Keratinocyte (primary cell): ENCODE data around the gene GPC3. TPM values are rescaled to one million over a fixed set of nuclear protein-coding genes. Genes with fewer than 3 reads are reported as not detected.

Experiments used
- DNase-seq: peaks from one replicate; pipeline ENCODE4 v3.0.0-alpha.2; 2011; ENCODE audit warnings: low read depth, missing footprints, low spot score
- FAIRE-seq: peaks from 2 replicates; lab custom pipeline; 2011; peaks lifted over from hg19 to GRCh38; lab: Jason Lieb, UNC
- H2AFZ ChIP-seq: 2 replicates; pipeline ENCODE4 v1.6.0; 2012; ENCODE audit warnings: low read length, control low read depth, inconsistent platforms; ENCODE audit not compliant: control insufficient read depth
- H3K27ac ChIP-seq: 2 replicates; pipeline ENCODE4 v1.5.1; 2011; ENCODE audit warnings: low read length; ENCODE audit not compliant: control insufficient read depth, insufficient read depth
- H3K27me3 ChIP-seq: 3 replicates; pipeline ENCODE4 v1.6.0; 2011; ENCODE audit warnings: low read length; ENCODE audit not compliant: control insufficient read depth, insufficient read depth; ENCODE audit errors: extremely low read depth
- H3K36me3 ChIP-seq, 2 experiments: 2 replicates in 1 of 2; 3 replicates in 1 of 2; pipeline ENCODE4 v1.5.1; 2011; ENCODE audit warnings: low read length in 2 of 2, mild to moderate bottlenecking in 1 of 2; ENCODE audit not compliant: control insufficient read depth in 2 of 2, insufficient read depth in 2 of 2; ENCODE audit errors: extremely low read depth in 1 of 2
- H3K4me1 ChIP-seq: 3 replicates; pipeline ENCODE4 v1.5.1; 2011; ENCODE audit warnings: low read length; ENCODE audit not compliant: control insufficient read depth, insufficient read depth; ENCODE audit errors: extremely low read depth
- H3K4me2 ChIP-seq: 3 replicates; pipeline ENCODE4 v1.6.0; 2011; ENCODE audit warnings: low read depth, low read length; ENCODE audit not compliant: control insufficient read depth, insufficient read depth; ENCODE audit errors: extremely low read depth
- H3K4me3 ChIP-seq, 3 experiments: fragments of 200-600 bp in 1 of 3; sonication (generic) in 1 of 3; 2 replicates in 2 of 3; 3 replicates in 1 of 3; pipeline ENCODE4 v1.5.1; 2011 to 2016; ENCODE audit warnings: low read length in 3 of 3, mild to moderate bottlenecking in 3 of 3, control low read depth in 2 of 3, inconsistent platforms in 1 of 3, low read depth in 1 of 3, mixed read lengths in 1 of 3, mixed run types in 1 of 3, moderate library complexity in 1 of 3; ENCODE audit not compliant: control insufficient read depth in 2 of 3, insufficient read depth in 2 of 3; ENCODE audit errors: extremely low read depth in 1 of 3
- H3K79me2 ChIP-seq: 2 replicates; pipeline ENCODE4 v1.6.0; 2012; ENCODE audit warnings: low read length; ENCODE audit not compliant: control insufficient read depth, insufficient read depth
- H3K9ac ChIP-seq: 3 replicates; pipeline ENCODE4 v1.6.0; 2011; ENCODE audit warnings: low read length; ENCODE audit not compliant: control insufficient read depth, insufficient read depth; ENCODE audit errors: extremely low read depth
- H3K9me1 ChIP-seq: 3 replicates; pipeline ENCODE4 v1.6.0; 2011; ENCODE audit warnings: low read length; ENCODE audit not compliant: control insufficient read depth, insufficient read depth; ENCODE audit errors: extremely low read depth
- H3K9me3 ChIP-seq: 2 replicates; pipeline ENCODE4 v1.5.1; 2012; ENCODE audit warnings: low read depth, low read length; ENCODE audit not compliant: control insufficient read depth
- H4K20me1 ChIP-seq: 3 replicates; pipeline ENCODE4 v1.6.0; 2011; ENCODE audit warnings: low read length; ENCODE audit not compliant: control insufficient read depth, insufficient read depth; ENCODE audit errors: extremely low read depth
- CTCF ChIP-seq, 3 experiments: IDR thresholded peaks in 1 of 3; conservative IDR thresholded peaks in 1 of 3; optimal IDR thresholded peaks in 1 of 3; 2 replicates in 2 of 3; 3 replicates in 1 of 3; pipeline versions ENCODE3 to v1.5.1; 2011; ENCODE audit warnings: low read length in 3 of 3, mild to moderate bottlenecking in 3 of 3, moderate library complexity in 2 of 3, control low read depth in 1 of 3, inconsistent platforms in 1 of 3; ENCODE audit not compliant: insufficient read depth in 2 of 3; ENCODE audit errors: extremely low read depth in 1 of 3
- EZH2 ChIP-seq: IDR thresholded peaks from one replicate; pipeline ENCODE4 v1.6.1; 2012; ENCODE audit warnings: inconsistent platforms, mild to moderate bottlenecking, low read length, moderate library complexity
- dilution Hi-C: fragments of 300-500 bp; cut with MboI; formaldehyde crosslinking; loops from one replicate; pipeline ENCODE4 v1.7.0; 2020; ENCODE audit warnings: low sequenced_read_pairs; ENCODE audit not compliant: extremely low pct_ligation_motif_present
- polyA minus RNA-seq, 3 experiments: library from RNA; depleted of rRNA, polyadenylated mRNA; stranded (reverse); fragments of >200 nt; gene quantifications; 1 replicate in 1 of 3; 2 replicates in 1 of 3; 3 replicates in 1 of 3; pipeline ENCODE4 v1.2.3, GENCODE V29; 2011
- polyA plus RNA-seq, 5 experiments: library from polyadenylated mRNA; depleted of rRNA in 3 of 5; stranded (reverse) in 3 of 5; stranded (forward) in 1 of 5; unstranded in 1 of 5; fragments of >200 nt; gene quantifications; 1 replicate in 1 of 5; 2 replicates in 3 of 5; 3 replicates in 1 of 5; pipeline versions ENCODE4 v1.2.1 to v1.2.3, GENCODE V29; 2011 to 2012; ENCODE audit warnings: missing spikeins in 2 of 5, low read depth in 1 of 5, low replicate concordance in 1 of 5

The GPC3 gene
- 0.03 to 0.08 TPM in 2 of 3 replicates, not detected in the other for polyA plus RNA-seq
- polyA plus RNA-seq (2011; ENCODE audit: low read depth), result 0.45 TPM
- 0.06 TPM in 1 of 2 replicates, not detected in the other for polyA plus RNA-seq (2011; cell fraction: cytosol; rRNA removed)
- not detected in 2 replicates for polyA plus RNA-seq (2011; cell fraction: nucleus; rRNA removed)
- polyA plus RNA-seq (2012; ENCODE audit: low replicate concordance), result 0.05 and 0.34 TPM in 2 replicates
- not detected in 3 replicates for polyA minus RNA-seq
- polyA minus RNA-seq (2011; cell fraction: cytosol; rRNA and poly(A)+ RNA removed), result not detected
- 0.39 TPM in 1 of 2 replicates, not detected in the other for polyA minus RNA-seq (2011; cell fraction: nucleus; rRNA and poly(A)+ RNA removed)

DNA sequence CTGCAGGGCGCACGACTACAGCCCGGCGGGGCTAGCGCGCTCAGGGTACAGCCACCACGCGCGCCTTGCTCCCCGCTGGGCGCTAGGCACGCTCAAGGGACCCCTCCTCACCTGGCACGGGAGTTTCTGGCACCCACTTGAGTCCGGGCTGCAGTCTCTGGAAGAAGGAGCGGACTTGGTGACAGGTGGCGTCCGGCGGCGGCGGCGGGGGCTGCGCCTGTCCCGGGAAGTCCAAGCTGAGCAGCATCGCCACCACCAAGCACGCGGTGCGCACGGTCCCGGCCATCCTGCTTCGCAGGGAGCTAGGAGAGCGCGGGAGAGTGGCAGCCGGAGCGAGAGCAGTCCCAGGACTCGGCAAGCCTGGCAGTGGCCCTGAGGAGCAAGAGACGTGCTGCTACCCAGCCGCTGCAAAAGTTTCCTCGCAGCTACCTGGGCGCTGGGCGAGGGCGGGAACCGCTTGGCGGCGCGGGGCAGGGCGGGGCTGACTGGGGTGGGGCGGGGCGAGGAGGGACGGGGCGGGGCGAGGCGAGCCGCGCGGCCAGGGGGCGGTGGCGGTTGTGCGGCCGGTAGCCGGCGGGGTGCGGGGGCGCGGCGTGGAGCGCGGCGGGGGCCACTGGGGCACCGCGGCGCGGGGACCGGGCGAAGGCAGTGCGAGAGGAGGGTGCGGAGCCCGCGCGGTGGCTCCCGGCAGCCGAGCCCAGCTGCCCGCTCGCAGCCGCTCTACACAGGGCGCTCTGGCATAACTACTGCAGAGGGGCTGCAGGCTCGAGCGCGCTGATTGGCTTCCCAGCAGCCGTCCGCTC lies at the start of gene GPC3:
Gene GPC3, minus strand, starts transcription at position 431 of the 803 bp plus-strand sequence.
- Histone ChIP-seq H3K36me3 (no peaks in the 10 kb centered on the region), H3K9me1 (no peaks in the 10 kb centered on the region), H3K79me2 (no peaks in the 10 kb centered on the region), H4K20me1 (no peaks in the 10 kb centered on the region), H3K4me3 (no peak within 1 kb of the TSS), H3K9me3 (no peaks in the 10 kb centered on the region), H3K9ac (no peak within 1 kb of the TSS), H3K4me2 (peak within 1 kb of the TSS; percentile 37), H3K27me3 (peaks cover 32% of the 10 kb centered on the region), H3K27ac (no peak within 1 kb of the TSS), H3K4me1 (peaks cover 2% of the 10 kb centered on the region), H2AFZ (peak within 1 kb of the TSS; percentile 8)
- no peak for FAIRE-seq
- dilution Hi-C loops, result no loop called here
- TF ChIP-seq CTCF (optimal IDR thresholded peaks at IDR 0.05 in 1 of 3, IDR thresholded peaks at IDR 0.05 in 1 of 3, conservative IDR thresholded peaks at IDR 0.05 in 1 of 3; ENCODE audit: extremely low read depth in 1 of 3, insufficient read depth in 2 of 3, low read length in 3 of 3) (no peak), EZH2 (peak; percentile 17)
- no peak for DNase-seq

DNA sequence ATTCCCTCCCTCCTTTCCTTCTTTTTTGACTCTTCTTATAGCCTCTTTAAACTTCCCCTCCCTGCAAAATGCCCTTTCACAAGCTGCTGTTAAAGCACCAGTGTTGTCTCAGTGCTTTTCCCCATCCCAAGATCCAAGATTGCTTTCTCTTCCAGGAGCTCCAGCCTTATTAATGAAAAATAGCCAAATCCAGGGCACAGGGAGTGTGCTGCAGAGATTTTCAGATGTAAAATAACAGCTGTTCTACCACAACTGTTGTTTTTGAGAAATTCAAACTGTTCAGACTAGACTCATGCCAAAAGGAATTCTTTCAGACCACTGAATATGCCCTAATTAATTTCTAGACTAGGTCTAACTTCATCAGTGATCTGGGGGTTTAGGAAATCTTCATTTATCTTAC lies 47.0 kb upstream of the GPC3 start:
- no peak for FAIRE-seq
- Histone ChIP-seq H3K27me3 (no peaks in the 10 kb centered on the region), H2AFZ (no peak overlapping the region)

More for the DNA sequence above, 47.0 kb upstream of the GPC3 start:
- H3K4me2 ChIP-seq, result no peak overlapping the region
- dilution Hi-C loops, result no loop called here
- no peaks in the 10 kb centered on the region for H4K20me1 ChIP-seq
- H3K4me3 ChIP-seq, result no peak overlapping the region
- H3K79me2 ChIP-seq, result no peaks in the 10 kb centered on the region
- H3K4me1 ChIP-seq, result no peaks in the 10 kb centered on the region
- DNase-seq, result no peak
- H3K27ac ChIP-seq, result no peak overlapping the region
- no peaks in the 10 kb centered on the region for H3K9me1 ChIP-seq
- H3K9ac ChIP-seq, result no peak overlapping the region
- no peaks in the 10 kb centered on the region for H3K36me3 ChIP-seq
- TF ChIP-seq CTCF (optimal IDR thresholded peaks at IDR 0.05 in 1 of 3, IDR thresholded peaks at IDR 0.05 in 1 of 3, conservative IDR thresholded peaks at IDR 0.05 in 1 of 3; ENCODE audit: extremely low read depth in 1 of 3, insufficient read depth in 2 of 3, low read length in 3 of 3) (no peak), EZH2 (no peak)
- no peaks in the 10 kb centered on the region for H3K9me3 ChIP-seq
